Hepatocyte (in vitro differentiated cells): Measurements from ENCODE around the gene DLG2.

ENCODE experiments used
- EZH2phosphoT487 ChIP-seq: fragments of 200-600 bp; sonication (generic); IDR thresholded peaks from one replicate; pipeline ENCODE4 v1.6.1; 2018; ENCODE audit warnings: antibody characterized with exemption, mild to moderate bottlenecking, low read depth, moderate library complexity; ENCODE audit not compliant: unreplicated experiment, severe bottlenecking
- TF ChIP-seq, protein P1 (sequence below): fragments of 200-600 bp; sonication (generic); IDR thresholded peaks from 2 replicates; pipeline ENCODE4 v1.5.1; 2016; ENCODE audit warnings: antibody characterized with exemption, mild to moderate bottlenecking; ENCODE audit not compliant: poor library complexity

DNA sequence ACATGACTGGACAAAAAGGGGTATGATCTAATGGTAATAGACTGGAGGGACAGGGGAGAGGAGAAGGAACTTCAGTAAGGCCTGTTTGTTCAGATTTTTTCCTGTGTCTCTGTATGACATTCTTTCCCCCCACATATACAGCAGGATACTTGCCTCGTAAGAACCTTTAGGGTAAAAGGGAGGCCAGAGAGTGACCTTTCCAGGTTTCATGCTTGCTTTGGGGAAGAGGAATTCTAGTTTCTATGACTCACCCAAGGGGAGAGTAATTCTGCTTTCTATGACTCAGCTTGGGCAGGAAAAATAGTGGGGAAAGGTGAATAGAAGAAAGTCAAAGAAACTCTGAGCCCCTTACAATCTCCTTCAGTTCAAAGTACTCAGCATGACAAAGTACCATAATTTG is 457.0 kb downstream of the DLG2 start:
- TF ChIP-seq, protein P1, sequence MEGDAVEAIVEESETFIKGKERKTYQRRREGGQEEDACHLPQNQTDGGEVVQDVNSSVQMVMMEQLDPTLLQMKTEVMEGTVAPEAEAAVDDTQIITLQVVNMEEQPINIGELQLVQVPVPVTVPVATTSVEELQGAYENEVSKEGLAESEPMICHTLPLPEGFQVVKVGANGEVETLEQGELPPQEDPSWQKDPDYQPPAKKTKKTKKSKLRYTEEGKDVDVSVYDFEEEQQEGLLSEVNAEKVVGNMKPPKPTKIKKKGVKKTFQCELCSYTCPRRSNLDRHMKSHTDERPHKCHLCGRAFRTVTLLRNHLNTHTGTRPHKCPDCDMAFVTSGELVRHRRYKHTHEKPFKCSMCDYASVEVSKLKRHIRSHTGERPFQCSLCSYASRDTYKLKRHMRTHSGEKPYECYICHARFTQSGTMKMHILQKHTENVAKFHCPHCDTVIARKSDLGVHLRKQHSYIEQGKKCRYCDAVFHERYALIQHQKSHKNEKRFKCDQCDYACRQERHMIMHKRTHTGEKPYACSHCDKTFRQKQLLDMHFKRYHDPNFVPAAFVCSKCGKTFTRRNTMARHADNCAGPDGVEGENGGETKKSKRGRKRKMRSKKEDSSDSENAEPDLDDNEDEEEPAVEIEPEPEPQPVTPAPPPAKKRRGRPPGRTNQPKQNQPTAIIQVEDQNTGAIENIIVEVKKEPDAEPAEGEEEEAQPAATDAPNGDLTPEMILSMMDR: no peak
- TF ChIP-seq EZH2phosphoT487: no peak
